GM23248 (cell line): ENCODE results near the gene BEX4. TPM values are rescaled to one million over a fixed set of nuclear protein-coding genes. Genes with fewer than 3 reads are reported as not detected.

Experiments
- DNase-seq: peaks from one replicate; pipeline ENCODE4 v3.0.0-alpha.2; 2015
- H2AFZ ChIP-seq: fragments of 200-600 bp; sonication (generic); 2 replicates; pipeline ENCODE4 v1.6.1; 2016; ENCODE audit warnings: antibody characterized with exemption
- H3F3A ChIP-seq: fragments of 200-600 bp; sonication (generic); 2 replicates; pipeline ENCODE4 v1.6.1; 2016; ENCODE audit warnings: mild to moderate bottlenecking, antibody characterized with exemption, mixed run types; ENCODE audit not compliant: insufficient read depth
- H3K27ac ChIP-seq: fragments of 200-600 bp; sonication (generic); 2 replicates; pipeline ENCODE4 v1.5.1; 2016; ENCODE audit warnings: mild to moderate bottlenecking
- H3K27me3 ChIP-seq: fragments of 200-600 bp; sonication (generic); replicated peaks from 2 replicates; pipeline ENCODE4 v1.6.1; 2016; ENCODE audit warnings: mild to moderate bottlenecking; ENCODE audit not compliant: insufficient read depth
- H3K36me3 ChIP-seq: fragments of 200-600 bp; sonication (generic); 2 replicates; pipeline ENCODE4 v1.6.1; 2016; ENCODE audit warnings: low read depth, mild to moderate bottlenecking
- H3K4me1 ChIP-seq: fragments of 200-600 bp; sonication (generic); 2 replicates; pipeline ENCODE4 v1.6.1; 2016; ENCODE audit warnings: mild to moderate bottlenecking; ENCODE audit not compliant: insufficient read depth
- H3K4me2 ChIP-seq: fragments of 200-600 bp; sonication (generic); one replicate; pipeline ENCODE4 v1.6.1; 2016; ENCODE audit warnings: mild to moderate bottlenecking; ENCODE audit not compliant: unreplicated experiment
- H3K4me3 ChIP-seq: fragments of 200-600 bp; sonication (generic); 2 replicates; pipeline ENCODE4 v1.5.1; 2016; ENCODE audit warnings: mild to moderate bottlenecking
- H3K79me2 ChIP-seq: fragments of 200-600 bp; sonication (generic); 2 replicates; pipeline ENCODE4 v1.6.1; 2016; ENCODE audit warnings: mild to moderate bottlenecking; ENCODE audit not compliant: insufficient read depth
- H3K9ac ChIP-seq: fragments of 200-600 bp; sonication (generic); 2 replicates; pipeline ENCODE4 v1.6.1; 2016; ENCODE audit warnings: mild to moderate bottlenecking
- H3K9me2 ChIP-seq: fragments of 200-600 bp; sonication (generic); 2 replicates; pipeline ENCODE4 v1.6.1; 2016; ENCODE audit warnings: mixed run types, mild to moderate bottlenecking, moderate library complexity; ENCODE audit not compliant: insufficient read depth
- H3K9me3 ChIP-seq: fragments of 200-600 bp; sonication (generic); one replicate; pipeline ENCODE4 v1.6.1; 2017; ENCODE audit warnings: low read depth
- H4K20me1 ChIP-seq: fragments of 200-600 bp; sonication (generic); 2 replicates; pipeline ENCODE4 v1.6.0; 2016; ENCODE audit not compliant: insufficient read depth
- EZH2 ChIP-seq: fragments of 200-600 bp; sonication (generic); IDR thresholded peaks from 2 replicates; pipeline ENCODE4 v1.6.1; 2018; ENCODE audit warnings: antibody characterized with exemption, mild to moderate bottlenecking; ENCODE audit not compliant: insufficient read depth, poor library complexity, severe bottlenecking
- EZH2phosphoT487 ChIP-seq: fragments of 200-600 bp; sonication (generic); IDR thresholded peaks from 2 replicates; pipeline ENCODE4 v1.6.1; 2018; ENCODE audit warnings: antibody characterized with exemption, moderate library complexity, mild to moderate bottlenecking, low read depth; ENCODE audit not compliant: insufficient read depth
- WGBS, 2 experiments: methylation state at CpG; one replicate each; pipeline ENCODE4 v1.1.6; 2015 to 2017; ENCODE audit warnings: low lambda C conversion rate in 2 of 2, low coverage in 1 of 2; ENCODE audit errors: missing lambda C conversion rate in 2 of 2; 5-methylcytosine and 5-hydroxymethylcytosine counted together
- in situ Hi-C: fragments of 300-500 bp; cut with MboI; formaldehyde crosslinking; loops from 2 replicates; pipeline ENCODE4 v1.15.0; 2020
- polyA plus RNA-seq: library from polyadenylated mRNA; unstranded; fragments of >200 nt; fragmentation: Nextera tagmentation; extraction: Ambion mirVana; gene quantifications from 2 replicates; pipeline ENCODE4 v1.2.1, GENCODE V29; 2016
- total RNA-seq: library from RNA; depleted of rRNA; stranded (reverse); fragments of >200 nt; shearing (Covaris generic); gene quantifications from 2 replicates; pipeline ENCODE4 v1.2.3, GENCODE V29; 2014

Gene BEX4
- total and polyA plus RNA-seq, 2 experiments from 2014 or later, result 0.54 to 2.4 TPM

DNA sequence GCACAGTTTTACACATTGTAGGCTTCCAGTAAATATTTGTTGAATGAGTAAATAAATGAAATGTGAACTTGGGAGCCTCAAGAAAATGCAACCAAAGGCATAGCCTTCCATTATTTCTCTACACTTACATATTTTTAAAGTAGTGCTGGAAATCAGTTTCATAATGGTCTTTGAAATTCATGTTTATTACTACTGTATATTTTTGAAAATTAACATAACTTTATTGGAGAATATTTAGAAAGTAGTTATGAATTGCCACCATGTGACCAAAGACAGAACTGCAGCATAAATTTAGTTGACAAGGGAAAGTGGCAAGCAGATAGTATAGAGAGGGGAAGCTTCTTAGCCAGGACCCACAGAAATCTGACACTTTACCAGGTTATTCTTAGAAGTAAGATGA lies 33.6 kb downstream of the BEX4 start:
- Histone ChIP-seq H3K9me2 (no peaks in the 10 kb centered on the region), H3K4me3 (no peak overlapping the region), H3K27me3 (no peaks in the 10 kb centered on the region), H3K27ac (no peak overlapping the region), H3K79me2 (peaks cover 5% of the 10 kb centered on the region; the same call in 1 of the 2 replicates), H3F3A (no peaks in the 10 kb centered on the region), H3K36me3 (0 out of 2 replicates have a peak, but pooled peaks cover 3% of the 10 kb centered on the region), H4K20me1 (no peaks in the 10 kb centered on the region), H3K4me2 (no peak overlapping the region), H3K9ac (no peak overlapping the region), H3K4me1 (no peaks in the 10 kb centered on the region), H2AFZ (no peak overlapping the region), H3K9me3 (no peaks in the 10 kb centered on the region)
- TF ChIP-seq EZH2, result no peak
- no peak for TF ChIP-seq EZH2phosphoT487
- peak; percentile 24 for DNase-seq
- in situ Hi-C loops, result no loop called here

GRCh38 chrX:103249805-103250204 lies 34.9 kb downstream of the BEX4 start:
- Histone ChIP-seq H4K20me1 (no peaks in the 10 kb centered on the region), H3K9ac (no peak overlapping the region), H3K4me3 (no peak overlapping the region), H3K4me2 (no peak overlapping the region), H3K9me2 (no peaks in the 10 kb centered on the region), H3K36me3 (0 out of 2 replicates have a peak, but pooled peaks cover 3% of the 10 kb centered on the region), H2AFZ (no peak overlapping the region), H3K27ac (no peak overlapping the region), H3K79me2 (peaks cover 17% of the 10 kb centered on the region), H3K4me1 (no peaks in the 10 kb centered on the region), H3K27me3 (no peaks in the 10 kb centered on the region), H3F3A (no peaks in the 10 kb centered on the region), H3K9me3 (no peaks in the 10 kb centered on the region)
- DNase-seq, result no peak
- in situ Hi-C loops, result no loop called here
- TF ChIP-seq EZH2 (no peak), EZH2phosphoT487 (no peak)
- whole genome bisulfite sequencing, 2 experiments, result 96 to 100% methylated on average over 1 of the region's 1 CpG

GRCh38 chrX:103250977-103251376 lies 36.1 kb downstream of the BEX4 start:
- DNase-seq, result no peak
- Histone ChIP-seq H3K79me2 (peaks cover 18% of the 10 kb centered on the region), H3K27me3 (no peaks in the 10 kb centered on the region), H3K27ac (no peak overlapping the region), H3K36me3 (0 out of 2 replicates have a peak, but pooled peaks cover 3% of the 10 kb centered on the region), H3K4me1 (no peaks in the 10 kb centered on the region), H3K4me2 (no peak overlapping the region), H3F3A (no peaks in the 10 kb centered on the region), H3K4me3 (no peak overlapping the region), H3K9me3 (no peaks in the 10 kb centered on the region), H2AFZ (no peak overlapping the region), H3K9ac (no peak overlapping the region), H3K9me2 (no peaks in the 10 kb centered on the region), H4K20me1 (no peaks in the 10 kb centered on the region)
- in situ Hi-C loops, result no loop called here
- WGBS, 2 experiments, result 73 to 80% methylated on average over 3 to 5 of the region's 5 CpGs
- TF ChIP-seq EZH2phosphoT487 (no peak), EZH2 (no peak)

- 0 out of 2 replicates have a peak, but pooled peaks cover 3% of the 10 kb centered on the region for H3K36me3 ChIP-seq
- peaks cover 18% of the 10 kb centered on the region for H3K79me2 ChIP-seq
- in situ Hi-C loops, result no loop called here
- H3K4me2 ChIP-seq, result peak overlapping the region; percentile 96
- no peaks in the 10 kb centered on the region for H3K27me3 ChIP-seq
- H3F3A ChIP-seq, result no peaks in the 10 kb centered on the region
- H3K4me1 ChIP-seq, result no peaks in the 10 kb centered on the region
- H3K27ac ChIP-seq, result peak overlapping the region; percentile 89
- peak overlapping the region; percentile 99; the same call in 1 of the 2 replicates for H2AFZ ChIP-seq
- H3K9me2 ChIP-seq, result no peaks in the 10 kb centered on the region
- 26% methylated on average over 6 to 8 of the region's 8 CpGs for WGBS, 2 experiments
- no peaks in the 10 kb centered on the region for H3K9me3 ChIP-seq
- H4K20me1 ChIP-seq, result no peaks in the 10 kb centered on the region
- H3K4me3 ChIP-seq, result peak overlapping the region; percentile 97
- peak; percentile 37 for DNase-seq
- no peak for TF ChIP-seq EZH2phosphoT487
- TF ChIP-seq EZH2, result no peak
- H3K9ac ChIP-seq, result peak overlapping the region; percentile 96
Measured at GRCh38 chrX:103253608-103254007, 38.7 kb downstream of the BEX4 start.
